Esophagus squamous epithelium (tissue), 5 donors: Measurements from ENCODE around the gene TEC. TPM values are rescaled to one million over a fixed set of nuclear protein-coding genes. Genes with fewer than 3 reads are reported as not detected.

Experiments
- DNase-seq: peaks from one replicate; lab custom pipeline; 2025; lab: John Stamatoyannopoulos, UW
- H3K27ac ChIP-seq, 4 donors: fragments of 200-600 bp; sonication (generic); one replicate each; pipeline ENCODE4 v1.5.1; 2016 to 2019; ENCODE audit warnings: mild to moderate bottlenecking in 1 of 4
- H3K27me3 ChIP-seq, 4 donors: fragments of 200-600 bp; sonication (generic); 1 replicate in 3 of 4; 2 replicates in 1 of 4; pipeline versions ENCODE4 v1.5.1 to v1.6.0; 2017 to 2021; ENCODE audit warnings: antibody characterized with exemption in 1 of 4
- H3K36me3 ChIP-seq, 3 donors: fragments of 200-600 bp; sonication (generic); one replicate each; pipeline ENCODE4 v1.5.1; 2016 to 2019
- H3K4me1 ChIP-seq, 3 donors: fragments of 200-600 bp; sonication (generic); one replicate each; pipeline ENCODE4 v1.5.1; 2017 to 2019
- H3K4me3 ChIP-seq, 4 donors: fragments of 200-600 bp; sonication (generic); 1 replicate in 3 of 4; 2 replicates in 1 of 4; pipeline ENCODE4 v1.5.1; 2016 to 2019; ENCODE audit warnings: mild to moderate bottlenecking in 2 of 4, moderate library complexity in 1 of 4
- H3K9me3 ChIP-seq, 3 donors: fragments of 200-600 bp; sonication (generic); one replicate each; pipeline ENCODE4 v1.5.1; 2016 to 2019
- CTCF ChIP-seq, 6 experiments: fragments of 450-650 bp in 4 of 6; fragments of 200-600 bp in 2 of 6; sonication (generic) in 2 of 6; IDR thresholded peaks; one replicate each; pipeline ENCODE4 v1.5.1; 2016 to 2019; ENCODE audit warnings: antibody characterized with exemption in 6 of 6, mild to moderate bottlenecking in 4 of 6, moderate library complexity in 4 of 6
- POLR2A ChIP-seq, 4 donors: fragments of 450-650 bp; IDR thresholded peaks; one replicate each; pipeline ENCODE4 v1.6.1; 2017; ENCODE audit warnings: antibody characterized with exemption in 4 of 4, mild to moderate bottlenecking in 4 of 4, moderate library complexity in 3 of 4
- WGBS, 2 donors: methylation state at CpG; one replicate each; pipeline ENCODE4 v1.1.5; 2018; 5-methylcytosine and 5-hydroxymethylcytosine counted together
- intact Hi-C: fragments of 100-400 bp; cut with DNase I; formaldehyde crosslinking; loops from one replicate; pipeline ENCODE4 v1.15.0; 2022
- total RNA-seq, 4 donors: library from RNA; depleted of rRNA; stranded (reverse); fragments of >200 nt; gene quantifications; one replicate each; pipeline ENCODE4 v1.1.0, GENCODE V29; 2016
- donor health status: DM: yes; HTN: yes; CAD: no.

TEC gene
- total RNA-seq, 4 donors from 2014 or later = 3.8 to 8.6 (median 7.2) TPM

- intact Hi-C loops = no loop called here
- no peak for DNase-seq
- Histone ChIP-seq H3K9me3 (no peaks in the 10 kb centered on the region), H3K36me3 (no peaks in the 10 kb centered on the region), H3K4me3 (no peak overlapping the region), H3K27ac (no peak overlapping the region), H3K4me1 (peaks cover 3 to 17% (median 6%) of the 10 kb centered on the region in 3 donors), H3K27me3 (no peaks in the 10 kb centered on the region)
- TF ChIP-seq CTCF (IDR thresholded peaks at IDR 0.05) (no peak), POLR2A (IDR thresholded peaks at IDR 0.05) (no peak)
- WGBS, 2 donors = 78 to 81% methylated on average over 2 of the region's 2 CpGs
Observed at GRCh38 chr4:48124870-48125269, 144.8 kb downstream of the TEC start.

GRCh38 chr4:48122756-48123155 lies 146.9 kb downstream of the TEC start:
- Histone ChIP-seq H3K27me3 (no peaks in the 10 kb centered on the region), H3K27ac (no peak overlapping the region), H3K4me3 (no peak overlapping the region), H3K9me3 (no peaks in the 10 kb centered on the region), H3K36me3 (no peaks in the 10 kb centered on the region), H3K4me1 (peaks cover 0 to 8% (median 3%) of the 10 kb centered on the region in 3 donors)
- TF ChIP-seq CTCF (IDR thresholded peaks at IDR 0.05) (no peak), POLR2A (IDR thresholded peaks at IDR 0.05) (no peak)
- no peak for DNase-seq
- intact Hi-C loops = no loop called here
- 80 to 92% methylated on average over 1 of the region's 1 CpG for WGBS, 2 donors

- no peak for TF ChIP-seq CTCF (IDR thresholded peaks at IDR 0.05)
- no peak for TF ChIP-seq POLR2A (IDR thresholded peaks at IDR 0.05)
- no peaks in the 10 kb centered on the region for H3K4me1 ChIP-seq
- H3K4me3 ChIP-seq = no peak overlapping the region
- 63 to 70% methylated on average over 2 of the region's 2 CpGs for WGBS, 2 donors
- no peaks in the 10 kb centered on the region for H3K27me3 ChIP-seq
- no peaks in the 10 kb centered on the region for H3K36me3 ChIP-seq
- no peaks in the 10 kb centered on the region for H3K9me3 ChIP-seq
- H3K27ac ChIP-seq = no peak overlapping the region
- intact Hi-C loops = no loop called here
- no peak for DNase-seq
Observed at GRCh38 chr4:48121180-48121579, 148.5 kb downstream of the TEC start.

GRCh38 chr4:48120132-48120531 lies 149.5 kb downstream of the TEC start:
- intact Hi-C loops = no loop called here
- Histone ChIP-seq H3K4me3 (no peak overlapping the region), H3K27ac (no peak overlapping the region), H3K4me1 (no peaks in the 10 kb centered on the region), H3K27me3 (no peaks in the 10 kb centered on the region), H3K36me3 (no peaks in the 10 kb centered on the region), H3K9me3 (no peaks in the 10 kb centered on the region)
- no peak for DNase-seq
- WGBS, 2 donors = 78 to 90% methylated on average over 13 of the region's 13 CpGs
- no peak for TF ChIP-seq POLR2A (IDR thresholded peaks at IDR 0.05)
- no peak for TF ChIP-seq CTCF (IDR thresholded peaks at IDR 0.05)

- H3K4me1 ChIP-seq = no peaks in the 10 kb centered on the region
- no peaks in the 10 kb centered on the region for H3K9me3 ChIP-seq
- no peak overlapping the region for H3K4me3 ChIP-seq
- H3K27me3 ChIP-seq = no peaks in the 10 kb centered on the region
- no peak for TF ChIP-seq CTCF (IDR thresholded peaks at IDR 0.05)
- no peak for TF ChIP-seq POLR2A (IDR thresholded peaks at IDR 0.05)
- no peaks in the 10 kb centered on the region for H3K36me3 ChIP-seq
- intact Hi-C loops = no loop called here
- no peak overlapping the region for H3K27ac ChIP-seq
- DNase-seq = no peak
Observed at GRCh38 chr4:48119646-48120045, 150.0 kb downstream of the TEC start.
